ENCODE measurements around the gene PYGO2. TPM values are rescaled to one million over a fixed set of nuclear protein-coding genes. Genes with fewer than 3 reads are reported as not detected.
"Not testable (repeated sequence)": the region's sequence is repeated elsewhere in the genome, so short reads cannot be mapped to it uniquely, and the experiment has no call there.

Gene PYGO2
- total and polyA plus RNA-seq, 3 donors from 2014 or later: 31.0 to 34.9 (median 33.2) TPM

DNA sequence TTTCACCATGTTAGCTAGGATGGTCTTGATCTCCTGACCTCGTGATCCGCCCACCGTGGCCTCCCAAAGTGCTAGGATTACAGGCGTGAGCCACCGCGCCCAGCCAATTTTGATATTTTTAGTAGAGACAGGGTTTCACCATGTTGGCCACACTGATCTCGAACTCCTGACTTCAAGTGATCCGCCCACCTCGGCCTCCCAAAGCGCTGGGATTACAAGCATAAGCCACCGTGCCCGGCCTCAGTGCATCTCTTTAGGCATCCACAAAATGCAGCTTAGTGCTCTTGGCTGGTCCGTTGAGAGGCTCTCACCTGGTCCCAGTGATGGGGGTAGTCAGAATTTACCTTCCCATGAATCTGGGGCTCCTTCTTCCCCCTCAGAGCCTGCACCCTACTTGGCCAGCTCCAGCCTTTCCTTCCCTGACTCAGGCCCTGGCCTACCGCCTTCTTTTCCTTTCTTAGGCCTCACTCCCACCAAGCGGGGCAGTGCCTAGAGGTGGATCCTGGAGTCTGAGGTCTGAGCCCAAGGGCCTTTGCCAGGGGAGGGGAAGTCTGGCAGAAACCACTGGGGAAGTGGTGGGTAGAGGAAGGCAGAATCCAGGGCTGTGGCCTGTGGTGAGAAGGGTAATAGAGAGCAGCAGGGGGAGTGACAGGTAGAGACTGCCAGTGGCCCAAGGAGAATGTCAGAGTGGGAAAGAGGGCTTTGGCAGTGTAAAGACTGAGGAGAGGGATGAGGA lies 35.6 kb upstream of the PYGO2 start:
- H3K4me1 ChIP-seq: peaks cover 15% of the 10 kb centered on the region
- no peaks in the 10 kb centered on the region for H3K36me3 ChIP-seq (ENCODE audit: low read depth, missing control alignments)
- no peak overlapping the region for H3K4me3 ChIP-seq
- DNase-seq: no peak
- H3K27ac ChIP-seq: no peak overlapping the region
- TF ChIP-seq CTCF (IDR thresholded peaks at IDR 0.05) (no peak), POLR2A (IDR thresholded peaks at IDR 0.05) (no peak)
- 79 to 87% methylated on average over 15 of the region's 15 CpGs for WGBS, 2 donors
- no peaks in the 10 kb centered on the region for H3K27me3 ChIP-seq
- H3K9me3 ChIP-seq: no peaks in the 10 kb centered on the region
- intact Hi-C loops (cut with DNase I; ENCODE audit: low total_unique reads): no loop called here

GRCh38 chr1:154995301-154995983 lies 33.9 kb upstream of the PYGO2 start:
- H3K27ac ChIP-seq; H3K36me3 ChIP-seq (ENCODE audit: low read depth, missing control alignments); H3K9me3 ChIP-seq; H3K4me3 ChIP-seq; intact Hi-C loops (cut with DNase I; ENCODE audit: low total_unique reads); H3K27me3 ChIP-seq: not testable (repeated sequence)
- WGBS, 2 donors: 68 to 71% methylated on average over 13 of the region's 13 CpGs
- peak; percentile 68 for DNase-seq
- peak in 2 of 3 experiments; percentile 31 to 34 for TF ChIP-seq CTCF (IDR thresholded peaks at IDR 0.05)
- H3K4me1 ChIP-seq: peaks cover 15% of the 10 kb centered on the region

- Histone ChIP-seq H3K27ac (no peak overlapping the region), H3K4me3 (no peak overlapping the region), H3K27me3 (no peaks in the 10 kb centered on the region), H3K4me1 (peaks cover 7% of the 10 kb centered on the region), H3K36me3 (ENCODE audit: low read depth, missing control alignments) (no peaks in the 10 kb centered on the region), H3K9me3 (no peaks in the 10 kb centered on the region)
- WGBS, 2 donors: 50 to 81% methylated on average over 2 to 3 of the region's 3 CpGs
- no peak for DNase-seq
- TF ChIP-seq POLR2A (IDR thresholded peaks at IDR 0.05) (no peak), CTCF (IDR thresholded peaks at IDR 0.05) (no peak)
- intact Hi-C loops (cut with DNase I; ENCODE audit: low total_unique reads): no loop called here
These were observed 33.0 kb upstream of the PYGO2 start for GRCh38 chr1:154994591-154994990.

GRCh38 chr1:154994269-154994587 lies 32.6 kb upstream of the PYGO2 start:
- WGBS, 2 donors: 57 to 75% methylated on average over 1 of the region's 1 CpG
- H3K4me1 ChIP-seq: peaks cover 3% of the 10 kb centered on the region
- no peaks in the 10 kb centered on the region for H3K9me3 ChIP-seq
- no peak for DNase-seq
- H3K27me3 ChIP-seq: no peaks in the 10 kb centered on the region
- no peaks in the 10 kb centered on the region for H3K36me3 ChIP-seq (ENCODE audit: low read depth, missing control alignments)
- intact Hi-C loops (cut with DNase I; ENCODE audit: low total_unique reads): no loop called here
- H3K27ac ChIP-seq: no peak overlapping the region
- no peak overlapping the region for H3K4me3 ChIP-seq
- TF ChIP-seq CTCF (IDR thresholded peaks at IDR 0.05) (no peak), POLR2A (IDR thresholded peaks at IDR 0.05) (no peak)

Data from testis (tissue), 3 donors.